HG03025 (cell line): Measurements from ENCODE around the gene PVALEF.
"Not testable (repeated sequence)": the region's sequence is repeated elsewhere in the genome, so short reads cannot be mapped to it uniquely, and the experiment has no call there.

Experiments used
- ATAC-seq: cut with Tn5 transposase; IDR thresholded peaks from one replicate; pipeline ENCODE4 v1.9.1; 2021; ENCODE audit warnings: mild to moderate bottlenecking, moderate library complexity; ENCODE audit not compliant: unreplicated experiment, low FRiP score

Gene PVALEF

DNA sequence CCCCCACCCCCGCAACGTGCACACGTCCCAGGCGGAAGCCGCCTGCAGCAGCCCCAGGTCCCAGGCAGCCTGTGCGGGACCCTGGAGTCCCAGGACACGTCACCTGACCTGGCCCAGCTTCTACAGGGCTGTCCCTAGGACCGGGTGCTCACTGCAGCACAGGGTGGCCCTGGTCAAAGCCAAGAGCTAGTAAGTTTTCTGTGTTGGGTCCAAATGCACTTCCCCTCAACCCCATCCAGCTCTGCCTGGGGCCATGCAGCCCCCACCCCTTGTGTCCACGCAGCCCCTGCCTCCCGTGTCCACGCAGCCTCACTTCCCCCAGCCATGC, 22.1 kb upstream of the PVALEF start:
- no peak for ATAC-seq

DNA sequence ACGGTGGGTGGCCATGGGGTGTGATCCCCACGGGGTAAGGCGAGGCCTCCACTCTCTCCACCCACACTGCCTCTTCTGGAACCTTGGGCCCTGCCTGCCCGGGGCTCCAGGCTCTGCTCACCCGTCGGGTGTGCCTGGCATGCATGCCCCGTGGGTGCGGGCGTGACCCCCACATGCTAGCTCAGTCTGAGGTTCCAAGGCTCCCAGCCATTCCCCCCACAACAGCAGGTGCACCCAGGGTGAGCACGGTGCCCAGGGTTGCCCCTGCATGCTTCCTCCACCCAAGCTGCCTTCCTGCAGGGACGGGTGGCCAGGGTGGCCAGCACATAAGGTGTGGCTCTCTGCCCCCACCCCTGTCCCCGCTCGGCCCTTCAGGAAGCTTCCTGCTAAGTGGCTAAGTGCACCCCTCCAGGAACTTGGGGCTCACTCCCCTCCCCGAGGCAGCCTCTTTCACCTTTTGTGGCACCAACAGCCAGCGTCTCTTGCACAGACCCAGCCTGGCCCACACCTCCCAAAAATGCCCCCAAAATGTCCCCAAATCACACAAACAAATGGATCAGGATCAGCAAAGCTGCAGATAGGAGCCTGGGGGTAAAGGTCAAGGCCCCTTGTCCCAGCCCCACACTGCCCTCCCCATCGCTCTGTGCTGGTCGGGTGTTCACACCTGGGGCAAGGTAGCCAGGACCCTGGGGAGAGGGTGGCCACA, 21.4 kb upstream of the PVALEF start:
- no peak for ATAC-seq

DNA sequence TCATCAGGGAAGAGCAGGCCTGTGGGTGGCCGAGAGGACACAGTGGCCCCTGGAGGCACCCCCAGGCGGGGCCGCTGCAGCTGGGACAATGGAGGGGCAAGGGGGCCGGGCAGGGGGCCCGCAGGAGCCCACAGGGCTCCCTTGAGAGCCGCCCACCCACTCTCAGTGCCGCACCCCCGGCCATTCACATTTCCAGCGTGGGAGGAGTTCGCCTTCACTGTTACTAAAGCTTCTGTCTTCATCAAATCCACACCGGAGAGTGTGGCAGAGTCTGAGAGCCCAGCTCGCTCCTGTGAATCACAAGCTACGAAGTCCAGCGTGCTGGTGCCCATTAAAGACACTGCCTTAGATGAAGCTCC, 20.9 kb upstream of the PVALEF start:
- no peak for ATAC-seq

DNA sequence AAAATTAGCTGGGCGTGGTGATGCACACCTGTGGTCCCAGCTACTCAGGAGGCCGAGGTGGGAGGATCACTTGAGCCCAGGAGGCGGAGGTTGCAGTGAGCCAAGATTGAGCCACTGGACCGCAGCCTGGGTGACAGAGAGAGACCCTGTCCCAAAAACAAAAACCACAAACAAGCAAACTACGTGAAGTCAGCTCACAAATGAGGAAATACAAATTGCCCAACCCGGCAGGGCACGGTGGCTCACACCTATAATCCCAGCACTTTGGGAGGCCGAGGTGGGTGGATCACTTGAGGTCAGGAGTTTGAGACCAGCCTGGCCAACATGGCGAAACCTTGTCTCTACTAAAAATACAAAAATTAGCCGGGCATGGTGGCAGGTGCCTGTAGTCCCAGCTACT, 19.1 kb upstream of the PVALEF start:
- ATAC-seq: not testable (repeated sequence)

DNA sequence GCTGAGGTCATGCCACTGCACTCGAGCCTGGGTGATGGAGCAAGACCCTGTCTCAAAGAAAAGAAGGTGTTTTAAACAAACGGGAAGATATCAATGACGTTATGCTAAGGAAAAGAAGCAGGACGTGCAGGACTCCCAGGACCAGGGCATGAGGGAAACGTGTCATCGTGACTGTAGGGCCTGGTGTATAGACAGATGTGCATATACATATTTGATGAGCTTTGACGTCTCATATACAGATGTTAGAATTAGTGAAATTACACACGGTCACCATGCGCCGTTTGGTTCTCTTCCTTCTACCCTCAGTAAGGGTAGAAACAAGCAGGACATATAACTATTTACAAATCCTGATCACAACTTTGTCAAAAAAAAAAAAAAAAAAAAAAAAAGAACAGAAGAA, 17.6 kb upstream of the PVALEF start:
- ATAC-seq: no peak

DNA sequence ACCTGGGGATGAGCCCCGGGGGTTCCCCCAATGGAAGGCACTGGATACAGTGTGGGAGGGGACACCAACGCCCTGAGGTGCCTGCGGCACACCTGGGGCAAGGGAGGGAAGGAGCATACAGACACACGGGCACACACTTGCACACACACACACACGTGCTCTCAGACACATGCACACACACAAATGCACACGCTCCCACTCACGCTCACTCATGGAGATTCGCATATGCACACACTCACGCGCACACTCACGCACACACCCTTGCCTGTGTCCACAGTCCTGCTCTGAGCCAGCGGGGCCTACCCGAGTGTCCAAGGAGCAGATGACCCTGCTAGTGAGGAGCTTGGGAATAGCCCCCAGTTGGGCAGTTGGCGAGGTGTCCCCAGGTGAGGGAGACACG, 16.7 kb upstream of the PVALEF start:
- no peak for ATAC-seq

DNA sequence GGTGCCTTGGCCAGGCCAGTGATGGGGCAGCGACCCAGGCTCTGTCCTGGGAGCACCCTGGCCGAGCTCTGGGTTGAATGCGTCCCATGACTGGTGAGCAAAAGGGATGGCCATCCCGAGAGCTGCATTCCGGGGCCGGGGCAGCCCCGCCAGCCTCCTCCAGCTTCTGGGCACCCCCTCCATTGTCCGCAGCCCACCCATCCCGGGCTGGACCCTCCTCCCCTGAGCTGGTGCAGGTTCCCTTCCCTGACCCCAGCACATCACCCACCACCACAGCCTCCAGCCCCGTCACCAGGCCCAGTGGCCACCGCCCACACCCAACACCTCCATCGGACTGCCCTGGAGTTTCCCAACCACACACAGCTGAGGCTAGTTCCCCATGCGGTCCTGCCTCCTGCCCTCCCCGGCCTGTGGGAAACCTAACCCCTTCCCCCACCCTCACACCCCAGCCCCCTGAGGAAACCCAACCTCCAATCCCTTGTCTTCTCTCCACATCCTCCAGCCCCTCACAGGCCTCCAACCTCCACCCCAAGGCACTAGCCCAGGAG, 16.2 kb upstream of the PVALEF start:
- ATAC-seq: no peak

DNA sequence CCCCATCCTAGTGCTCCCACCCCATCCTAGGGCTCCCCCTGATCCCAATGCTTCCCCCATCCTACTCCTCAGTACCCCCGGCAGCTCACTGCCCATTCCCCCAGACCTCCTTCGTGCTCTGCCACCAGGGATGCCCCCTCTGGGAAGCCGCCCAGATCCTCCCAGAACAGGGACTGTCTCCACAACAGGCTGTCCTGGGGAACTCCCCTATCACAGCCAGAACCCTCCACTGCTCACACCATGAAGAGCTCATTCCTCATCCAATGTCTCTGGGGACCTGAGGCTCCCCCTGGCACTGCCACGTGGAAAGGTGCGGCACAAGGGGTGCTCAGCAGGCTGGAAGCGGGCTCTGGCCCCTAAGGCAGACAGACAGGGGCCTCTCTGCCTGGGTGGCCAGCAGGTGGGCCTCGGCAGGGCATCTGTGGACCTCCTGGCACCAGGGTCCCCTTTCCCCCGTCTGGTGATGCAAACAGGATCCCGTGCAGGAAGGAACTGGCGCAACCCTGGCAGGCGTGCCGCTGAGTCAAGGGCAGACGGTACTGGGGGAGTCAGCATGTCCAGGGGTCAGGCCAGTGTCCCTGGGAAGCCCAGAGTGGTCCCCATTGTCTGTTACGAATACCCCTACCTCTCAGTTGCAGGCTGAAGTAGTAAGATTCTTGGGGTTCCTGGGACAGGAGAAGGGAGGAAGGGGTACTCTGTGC, 14.8 kb upstream of the PVALEF start:
- ATAC-seq: no peak

DNA sequence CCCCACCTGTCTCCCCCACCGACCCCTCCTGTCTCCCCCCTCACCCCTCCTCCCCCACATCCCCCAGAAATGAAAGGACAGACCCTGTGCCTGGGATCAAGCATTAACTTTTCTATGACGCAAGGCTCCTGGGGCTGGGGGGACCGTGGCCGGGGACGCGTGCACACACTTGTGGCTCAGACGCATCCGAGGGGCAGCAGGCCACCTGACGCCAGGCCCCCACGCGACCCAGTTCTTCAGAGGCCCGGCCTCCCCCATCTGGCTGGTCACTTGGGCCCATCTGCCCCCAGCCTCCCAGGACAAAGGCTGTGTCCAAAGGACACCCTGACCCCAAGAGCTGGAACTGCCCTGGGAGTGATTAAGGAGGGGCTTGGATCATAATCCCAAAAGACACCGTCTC, 14.0 kb upstream of the PVALEF start:
- ATAC-seq: no peak

DNA sequence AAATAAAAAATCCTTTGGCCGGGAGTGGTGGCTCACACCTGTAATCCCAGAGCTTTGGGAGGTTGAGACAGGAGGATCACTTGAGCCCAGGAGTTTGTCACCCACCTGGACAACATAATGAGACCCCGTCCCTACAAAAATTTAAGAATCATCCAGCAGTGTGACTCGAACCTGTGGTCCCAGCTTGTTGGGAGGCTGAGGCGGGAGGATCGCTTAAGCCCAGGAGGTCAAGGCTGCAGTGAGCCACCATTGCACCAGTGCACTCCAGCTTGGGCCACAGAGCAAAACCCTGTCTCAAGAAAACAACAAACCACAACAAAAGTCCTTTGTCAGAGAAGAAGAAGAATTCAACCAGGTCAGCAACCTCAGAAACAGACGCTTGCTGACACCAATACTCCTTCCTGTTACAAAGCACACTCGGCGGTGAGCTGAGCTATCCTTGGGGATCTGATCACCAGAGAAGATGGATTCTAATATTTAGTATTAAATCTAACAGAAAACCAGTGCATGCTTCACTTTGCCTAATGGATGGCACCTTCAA, 12.9 kb upstream of the PVALEF start:
- no peak for ATAC-seq

DNA sequence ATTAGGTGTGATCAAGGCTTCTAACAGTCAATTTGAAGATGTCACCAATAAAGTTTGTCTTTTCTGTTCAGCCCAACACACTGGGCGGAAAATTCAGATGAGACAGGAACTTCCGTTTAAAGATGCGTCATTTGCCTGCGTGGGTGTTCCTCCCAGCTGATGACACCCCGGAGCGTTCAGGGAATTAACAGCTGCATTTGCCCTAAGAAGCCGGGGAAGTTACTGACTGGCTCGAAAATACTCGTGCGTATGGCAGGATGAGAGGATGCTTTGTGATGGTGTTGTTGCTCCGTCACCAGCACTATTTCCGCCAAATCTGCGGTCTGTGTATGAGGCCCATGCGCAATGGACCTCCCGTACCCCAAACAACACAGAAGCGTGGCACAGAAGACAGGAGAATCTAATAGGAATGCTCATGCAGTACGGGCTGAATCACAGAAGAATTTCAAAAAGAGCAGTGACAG, 11.9 kb upstream of the PVALEF start:
- no peak for ATAC-seq

DNA sequence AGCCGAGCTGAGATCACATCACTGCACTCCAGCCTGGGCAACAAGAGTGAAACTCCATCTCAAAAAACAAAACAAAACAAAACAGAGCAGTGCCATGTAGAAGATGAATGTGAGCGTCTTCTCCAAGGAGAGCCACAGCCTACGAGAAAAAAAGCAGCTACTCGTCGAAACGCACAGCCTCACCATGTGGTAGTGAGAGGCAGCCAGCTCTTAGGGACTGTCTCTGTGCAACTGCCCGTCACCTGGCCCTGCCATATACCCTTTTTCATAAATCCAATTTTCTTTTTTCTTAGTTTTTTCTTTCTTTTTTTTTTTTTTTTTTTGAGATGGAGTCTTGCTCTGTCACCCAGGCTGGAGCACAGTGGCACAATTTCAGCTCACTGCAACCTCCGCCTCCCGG, 11.3 kb upstream of the PVALEF start:
- ATAC-seq: not testable (repeated sequence)

DNA sequence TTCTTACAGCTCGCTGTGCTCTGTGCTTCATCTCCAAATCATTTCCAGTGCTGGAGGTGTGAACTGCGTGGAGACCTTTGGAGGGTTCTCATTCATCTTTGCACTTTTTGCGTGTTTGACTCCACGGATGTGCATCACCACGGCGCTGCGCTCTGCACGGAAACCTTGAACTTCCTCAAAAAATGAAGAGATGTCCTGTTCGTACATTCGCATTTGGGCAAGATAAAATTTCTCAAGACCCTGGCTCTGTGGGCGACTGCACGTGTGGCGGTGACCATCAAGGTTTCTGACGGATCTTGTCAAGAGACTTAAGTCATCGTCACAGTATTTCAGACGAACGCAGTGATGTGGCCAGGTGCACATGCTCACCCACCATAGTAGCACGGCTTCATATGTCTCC, 10.3 kb upstream of the PVALEF start:
- no peak for ATAC-seq

DNA sequence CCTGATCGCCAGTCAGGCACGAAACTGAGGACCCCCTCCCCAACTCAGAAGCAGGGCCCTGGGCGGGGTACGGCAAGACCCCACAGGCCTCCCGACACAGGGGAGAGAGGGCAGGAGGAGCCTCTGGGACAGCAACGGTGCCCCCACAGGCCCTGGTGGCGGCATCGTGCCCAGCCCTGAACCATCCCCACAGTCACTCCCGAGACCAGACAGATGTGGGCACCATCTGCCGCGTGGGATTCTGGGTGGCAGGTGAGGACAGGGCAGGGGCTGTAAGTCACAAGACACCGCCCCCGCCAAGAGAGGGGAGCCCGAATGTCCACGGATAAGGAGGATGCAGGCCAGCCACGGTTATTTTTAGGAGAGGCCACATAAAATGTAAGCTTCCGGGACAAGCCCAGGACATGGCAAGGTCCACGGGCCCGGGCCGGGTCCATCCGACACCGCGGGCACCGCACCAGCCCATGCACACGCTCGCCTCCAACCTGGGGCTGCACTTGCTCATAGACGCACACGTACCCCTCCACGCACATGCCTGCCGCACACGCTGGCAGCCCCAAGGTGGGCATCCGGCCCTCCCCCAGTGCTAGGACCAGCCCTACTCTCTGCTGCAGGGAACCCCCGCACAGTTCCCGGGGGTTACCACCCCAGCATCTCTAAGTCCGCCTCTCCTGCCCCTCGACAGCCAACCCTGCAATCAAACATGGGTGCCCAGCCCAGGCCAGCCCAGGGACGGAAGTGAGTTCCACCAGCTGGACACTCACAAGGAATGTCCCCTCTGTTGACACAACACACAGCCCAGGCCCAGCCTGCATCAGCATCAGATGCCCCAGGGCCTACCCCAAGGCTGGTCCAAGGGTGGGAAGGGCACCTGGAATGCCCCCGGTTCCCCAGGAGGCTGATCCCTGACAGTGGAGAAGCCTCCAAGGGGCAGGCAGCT, 8.2 kb upstream of the PVALEF start:
- ATAC-seq: no peak

DNA sequence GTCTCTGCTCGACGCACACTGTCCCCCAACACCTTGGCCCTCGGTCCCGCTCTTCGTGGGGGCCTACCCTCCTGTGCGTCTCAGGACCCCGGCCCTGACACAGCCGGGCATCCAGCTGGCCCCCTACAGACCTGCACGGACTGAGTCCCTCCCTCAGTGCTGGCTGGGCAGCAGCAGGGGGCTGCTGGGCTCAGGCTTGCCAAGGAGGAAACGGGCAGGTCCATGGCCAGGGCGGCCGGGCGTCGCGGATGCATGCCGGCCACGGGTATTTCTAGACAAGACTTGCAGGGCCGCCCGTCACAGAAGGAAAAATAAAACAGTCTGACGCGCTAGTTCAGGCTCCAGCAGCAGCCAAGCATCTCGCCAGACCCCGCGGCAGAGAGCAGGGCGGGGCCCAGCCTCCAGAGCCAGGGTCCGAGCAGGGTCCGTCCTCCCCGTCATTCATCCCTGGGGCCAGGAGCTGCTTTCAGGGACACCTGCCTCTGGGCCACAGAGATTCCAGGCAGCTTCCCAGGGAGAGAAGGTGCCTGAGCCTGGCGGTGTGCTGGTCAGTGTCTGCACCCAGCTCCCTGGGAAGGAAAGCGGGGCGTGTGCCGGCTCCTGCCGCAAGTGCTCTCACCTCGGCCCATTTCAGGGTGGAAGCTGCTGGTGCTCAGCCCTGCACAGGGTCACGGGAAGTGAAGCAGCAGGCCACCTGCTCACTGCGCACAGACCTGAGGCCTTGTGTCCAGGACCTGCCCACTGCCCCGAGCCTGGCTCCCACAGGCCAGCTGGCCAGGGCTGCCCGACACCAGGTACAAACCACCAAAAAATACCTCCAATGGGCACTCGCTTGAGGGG, 7.2 kb upstream of the PVALEF start:
- ATAC-seq: no peak

DNA sequence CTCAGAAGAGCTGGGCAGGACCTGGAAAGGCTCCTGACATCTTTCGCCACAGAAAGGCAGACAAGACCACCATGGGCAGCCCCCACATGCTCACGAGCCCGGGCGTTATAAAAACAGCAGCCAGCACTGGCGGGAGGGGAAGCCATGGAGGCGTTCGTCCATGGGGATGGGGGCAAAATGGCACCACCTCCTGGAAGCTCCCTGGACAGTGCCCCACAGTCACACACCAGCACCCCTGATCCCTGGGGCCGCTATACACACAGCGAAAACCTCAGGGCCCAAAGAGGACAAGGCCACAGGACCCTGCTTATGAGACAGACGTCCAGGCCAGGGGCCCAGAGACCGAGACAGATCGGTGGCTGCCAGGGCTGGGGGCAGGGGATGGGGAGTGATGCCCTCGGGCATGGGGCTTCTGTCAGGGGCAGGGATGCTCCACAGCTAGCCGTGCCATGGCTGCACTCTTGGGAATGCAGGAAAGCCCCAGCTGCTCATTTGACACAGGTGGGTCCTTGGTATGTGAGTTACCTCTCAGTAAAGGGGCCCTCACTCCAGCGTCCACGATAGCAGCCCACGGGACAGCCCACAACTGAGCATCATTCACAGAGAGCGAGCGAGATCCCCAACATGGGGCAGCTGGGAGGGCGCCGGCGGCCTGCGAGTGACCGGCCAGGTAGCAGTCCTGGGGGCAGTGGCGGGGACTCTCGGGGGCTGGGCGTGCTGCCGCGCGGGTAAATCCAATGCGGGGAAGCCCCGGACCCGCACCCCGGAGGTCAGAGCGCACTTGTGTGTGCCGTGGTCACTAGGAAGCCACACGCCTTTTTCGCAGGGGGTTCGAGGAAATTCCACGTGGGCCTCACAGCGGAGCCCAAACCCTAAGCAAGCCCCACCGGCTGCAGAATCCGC, 6.4 kb upstream of the PVALEF start:
- ATAC-seq: no peak

DNA sequence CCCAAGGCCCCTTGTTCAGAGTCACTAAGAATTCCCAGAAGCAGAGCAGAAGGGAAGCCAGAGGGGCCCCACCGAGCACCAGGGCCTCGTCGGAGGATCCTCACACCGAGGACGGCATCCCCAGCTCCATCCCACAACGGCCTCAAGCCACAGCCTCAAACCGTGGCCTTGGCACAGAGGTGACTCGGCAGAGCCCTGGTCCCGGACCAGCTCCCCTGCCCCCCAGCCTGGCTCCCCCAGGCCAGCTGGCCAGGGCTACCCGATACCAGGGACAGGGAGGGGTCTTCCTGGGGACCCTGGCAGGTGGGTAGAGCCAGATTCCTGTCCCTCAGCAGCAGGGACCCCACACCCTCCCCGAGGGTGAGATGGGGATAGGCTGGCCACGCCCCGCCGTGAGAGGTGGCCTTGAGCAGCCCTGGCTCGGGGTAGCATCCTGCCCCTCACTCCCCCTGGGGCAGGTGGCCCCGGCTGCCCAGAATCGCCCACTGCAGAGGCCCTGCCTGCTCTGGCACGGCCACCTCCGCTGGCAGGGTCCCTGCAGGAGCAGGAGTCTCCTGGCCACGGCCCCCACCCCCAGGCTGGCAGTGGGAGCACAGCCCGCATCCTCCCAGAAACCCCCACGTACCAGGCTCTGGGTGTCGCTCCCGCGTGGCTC, 5.6 kb upstream of the PVALEF start:
- no peak for ATAC-seq

DNA sequence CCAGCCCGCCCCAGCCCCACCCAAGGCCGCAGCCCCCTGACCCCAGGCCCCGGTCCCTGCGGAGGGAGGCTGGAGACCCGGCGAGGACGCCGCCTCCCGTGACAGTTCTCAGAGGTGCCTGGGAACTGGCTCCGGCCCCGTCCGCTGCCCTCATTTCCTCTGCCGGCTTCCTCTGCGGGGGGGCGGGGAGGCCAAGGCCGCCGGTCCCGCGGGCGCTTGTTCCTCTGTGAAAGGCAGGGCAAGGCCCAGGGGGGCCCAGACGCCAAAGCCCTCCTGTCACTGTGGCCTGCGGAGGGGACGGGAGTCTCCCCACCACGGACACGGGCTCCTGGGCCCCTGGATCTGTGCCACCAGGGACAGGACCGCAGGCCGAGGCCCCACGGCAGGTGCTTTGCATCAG, 5.0 kb upstream of the PVALEF start:
- no peak for ATAC-seq
